CD4-positive, alpha-beta memory T cell (primary cell): ENCODE measurements around the gene PRX. TPM values are rescaled to one million over a fixed set of nuclear protein-coding genes. Genes with fewer than 3 reads are reported as not detected.
"Not testable (repeated sequence)": the region's sequence is repeated elsewhere in the genome, so short reads cannot be mapped to it uniquely, and the experiment has no call there.

Experiments used
- CTCF ChIA-PET: fragments of 350-600 bp; sonication (Branson Sonifier 250); formaldehyde crosslinking; loops from one replicate; lab custom pipeline; 2021; ENCODE audit warnings: inconsistent platforms; ENCODE audit not compliant: partially characterized antibody; lab: Charles Lee
- POLR2A ChIA-PET: fragments of 350-600 bp; sonication (Branson Sonifier 250); formaldehyde crosslinking; loops from one replicate; lab custom pipeline; 2021; ENCODE audit not compliant: partially characterized antibody; lab: Charles Lee
- DNase-seq, 5 donors: peaks; one replicate each; pipeline versions ENCODE4 v3.0.0 to v3.0.0-alpha.2; 2020 to 2022; ENCODE audit warnings: mixed read lengths in 1 of 5
- H3K27ac ChIP-seq: one replicate; pipeline ENCODE4 v1.7.0; 2013; ENCODE audit warnings: low read depth, low read length
- H3K27me3 ChIP-seq: 2 replicates; pipeline ENCODE4 v1.7.0; 2013; ENCODE audit warnings: mild to moderate bottlenecking, low read length, moderate library complexity; ENCODE audit not compliant: insufficient read depth
- H3K36me3 ChIP-seq: 2 replicates; pipeline ENCODE4 v1.7.0; 2013; ENCODE audit warnings: mild to moderate bottlenecking, low read length, moderate library complexity; ENCODE audit not compliant: insufficient read depth
- H3K4me1 ChIP-seq: 2 replicates; pipeline ENCODE4 v1.7.0; 2013; ENCODE audit warnings: mild to moderate bottlenecking, low read length, moderate library complexity; ENCODE audit not compliant: insufficient read depth
- H3K4me3 ChIP-seq, 2 donors: one replicate each; pipeline ENCODE4 v1.7.0; 2013; ENCODE audit warnings: low read length in 2 of 2, mild to moderate bottlenecking in 1 of 2
- H3K9me3 ChIP-seq, 2 donors: one replicate each; pipeline ENCODE4 v1.7.0; 2013; ENCODE audit warnings: low read length in 2 of 2, control low read depth in 1 of 2; ENCODE audit not compliant: control insufficient read depth in 1 of 2
- H3K27ac Mint-ChIP-seq, 7 donors: one replicate each; pipeline ENCODE4 v1.8.0; 2020 to 2021; ENCODE audit warnings: mixed read lengths in 7 of 7, mild to moderate bottlenecking in 6 of 7, inconsistent platforms in 3 of 7, moderate library complexity in 3 of 7
- H3K27me3 Mint-ChIP-seq, 2 donors: one replicate each; pipeline ENCODE4 v1.8.0; 2020 to 2021; ENCODE audit warnings: mixed read lengths in 2 of 2
- H3K36me3 Mint-ChIP-seq, 2 donors: one replicate each; pipeline ENCODE4 v1.8.0; 2020 to 2021; ENCODE audit warnings: mixed read lengths in 2 of 2, inconsistent platforms in 1 of 2, mild to moderate bottlenecking in 1 of 2
- H3K4me1 Mint-ChIP-seq, 4 donors: one replicate each; pipeline ENCODE4 v1.8.0; 2020 to 2021; ENCODE audit warnings: mixed read lengths in 4 of 4, mild to moderate bottlenecking in 1 of 4
- H3K4me3 Mint-ChIP-seq, 8 donors: one replicate each; pipeline ENCODE4 v1.8.0; 2020 to 2021; ENCODE audit warnings: mixed read lengths in 8 of 8, mild to moderate bottlenecking in 7 of 8, moderate library complexity in 6 of 8, inconsistent platforms in 3 of 8
- H3K9me3 Mint-ChIP-seq, 8 donors: one replicate each; pipeline ENCODE4 v1.8.0; 2020 to 2021; ENCODE audit warnings: mixed read lengths in 8 of 8, mild to moderate bottlenecking in 5 of 8, inconsistent platforms in 3 of 8, moderate library complexity in 1 of 8
- intact Hi-C: fragments of 100-400 bp; cut with micrococcal nuclease; formaldehyde crosslinking; loops from one replicate; pipeline ENCODE4 v1.15.1; 2023
- polyA plus RNA-seq, 2 donors: library from polyadenylated mRNA; unstranded; fragments of 300-500 nt; fragmentation: Illumina TruSeq; gene quantifications; one replicate each; pipeline ENCODE4 v1.2.3, GENCODE V29; 2021
- total RNA-seq, 2 experiments: library from RNA; stranded (reverse); gene quantifications; one replicate each; pipeline ENCODE4 v1.2.3, GENCODE V29; 2021

The PRX gene
- total and polyA plus RNA-seq, 4 experiments from 2014 or later: 0.23 to 3.4 (median 3.3) TPM; not detected in 1

DNA sequence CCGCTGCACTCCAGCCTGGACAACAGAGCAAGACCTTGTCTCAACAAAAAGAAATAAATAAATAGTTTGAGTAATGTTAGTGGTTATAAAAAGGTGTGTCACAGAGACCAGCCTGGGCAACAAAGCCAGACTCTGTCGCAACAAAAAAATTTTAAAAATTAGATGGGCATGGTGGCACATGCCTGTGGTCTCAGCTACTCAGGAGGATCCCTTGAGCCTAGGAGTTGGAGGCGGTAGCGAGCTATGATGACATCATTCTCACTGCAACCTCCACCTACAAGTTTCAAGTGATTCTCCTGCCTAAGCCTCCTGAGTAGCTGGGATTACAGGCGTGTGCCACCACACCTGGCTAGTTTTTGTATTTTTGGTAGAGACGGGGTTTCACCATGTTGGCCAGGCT is 40.8 kb upstream of the PRX start:
- H3K4me1 ChIP-seq, H3K36me3 ChIP-seq, H3K4me3 Mint-ChIP-seq, H3K36me3 Mint-ChIP-seq, H3K9me3 Mint-ChIP-seq, H3K27ac ChIP-seq, H3K9me3 ChIP-seq, DNase-seq, H3K27me3 Mint-ChIP-seq, H3K27me3 ChIP-seq, H3K4me3 ChIP-seq, H3K4me1 Mint-ChIP-seq, H3K27ac Mint-ChIP-seq, intact Hi-C loops: not testable (repeated sequence)
- ChIA-PET CTCF (interaction anchor here (0.9 to 7.3 kb wide), 2 partner anchors 11 to 34 kb away, joined by 3 to 45 read pairs; partner anchors contain the start of gene BLVRB), POLR2A (interaction anchor here (1.5 kb wide), 1 partner anchor 12 kb away, joined by 4 read pairs; the partner anchor contains the start of gene BLVRB)

DNA sequence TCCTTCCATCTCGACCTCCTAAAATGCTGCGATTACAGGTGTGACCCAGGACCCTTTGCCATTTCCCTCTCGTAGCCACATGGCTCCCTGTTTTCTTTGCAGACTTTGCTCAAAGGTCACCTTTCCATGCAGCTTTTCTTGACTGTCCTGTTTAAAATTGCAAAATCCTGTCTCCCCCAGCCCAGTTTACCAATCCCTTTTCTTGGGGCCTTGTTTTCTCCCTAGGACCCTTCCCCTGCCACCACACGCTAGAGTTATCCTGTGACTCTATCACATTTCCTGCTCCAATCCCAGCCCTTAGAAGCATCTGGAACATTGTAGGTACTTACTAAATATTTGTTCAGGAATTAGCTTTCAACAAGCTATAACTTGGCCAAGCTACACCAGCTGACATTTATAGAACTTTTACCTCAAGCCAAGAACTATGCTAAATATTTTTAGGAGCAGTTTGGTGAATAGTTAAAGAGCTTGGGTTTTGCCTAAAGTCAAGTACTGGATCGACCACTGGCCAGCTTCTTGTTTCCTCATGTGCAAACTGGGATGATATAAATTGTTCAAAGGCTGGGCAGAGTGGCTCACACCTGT is 40.1 kb upstream of the PRX start:
- H3K36me3 ChIP-seq: no peaks in the 10 kb centered on the region
- ChIA-PET CTCF (interaction anchor here (0.9 to 7.3 kb wide), 3 partner anchors 12 to 33 kb away, joined by 3 to 45 read pairs (median 7); partner anchors contain the start of gene BLVRB), POLR2A (interaction anchor here (1.5 kb wide), 1 partner anchor 13 kb away, joined by 4 read pairs; the partner anchor contains the start of gene BLVRB)
- H3K27me3 ChIP-seq: no peaks in the 10 kb centered on the region
- H3K9me3 Mint-ChIP-seq: no peaks in the 10 kb centered on the region
- no peak overlapping the region for H3K27ac Mint-ChIP-seq
- no peak overlapping the region for H3K4me3 Mint-ChIP-seq
- H3K27ac ChIP-seq: no peak overlapping the region
- DNase-seq: no peak
- no peaks in the 10 kb centered on the region for H3K4me1 ChIP-seq
- H3K4me1 Mint-ChIP-seq: peaks cover 0 to 1% (median 0%) of the 10 kb centered on the region in 4 donors
- no peaks in the 10 kb centered on the region for H3K9me3 ChIP-seq
- peaks cover 0 to 7% of the 10 kb centered on the region in 2 donors for H3K36me3 Mint-ChIP-seq
- no peak overlapping the region for H3K4me3 ChIP-seq
- intact Hi-C loops: no loop called here
- H3K27me3 Mint-ChIP-seq: no peaks in the 10 kb centered on the region

DNA sequence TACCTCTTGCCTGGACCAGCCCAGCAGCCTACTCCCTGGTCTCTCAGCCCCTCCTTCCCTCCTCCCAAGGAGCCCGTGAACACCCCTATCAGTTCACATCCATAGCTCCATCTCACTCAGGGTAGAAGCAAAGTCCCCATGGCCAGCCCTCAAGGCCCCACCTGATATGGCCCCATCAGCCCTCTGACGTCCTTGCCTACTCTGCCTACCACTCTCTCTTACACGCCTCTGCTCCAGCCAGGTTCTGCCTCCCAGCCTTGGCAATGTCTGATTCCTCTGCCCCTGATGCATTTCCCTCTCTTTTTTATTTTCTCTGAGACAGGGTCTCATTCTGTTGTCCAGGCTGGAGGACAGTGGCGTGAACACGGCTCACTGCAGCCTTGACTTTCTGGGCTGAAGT is 38.8 kb upstream of the PRX start:
- no peaks in the 10 kb centered on the region for H3K36me3 ChIP-seq
- ChIA-PET CTCF (interaction anchor here (1.8 to 7.3 kb wide), 2 partner anchors 13 to 32 kb away, joined by 7 to 45 read pairs; partner anchors contain the start of gene BLVRB), POLR2A (no interaction called here)
- peaks cover 0 to 7% of the 10 kb centered on the region in 2 donors for H3K36me3 Mint-ChIP-seq
- DNase-seq: no peak
- no peaks in the 10 kb centered on the region for H3K9me3 Mint-ChIP-seq
- intact Hi-C loops: no loop called here
- H3K27me3 Mint-ChIP-seq: no peaks in the 10 kb centered on the region
- peaks cover 0 to 1% (median 0%) of the 10 kb centered on the region in 4 donors for H3K4me1 Mint-ChIP-seq
- H3K27ac Mint-ChIP-seq: peak overlapping the region in 2 of 7 donors; percentile 29 to 57
- no peak overlapping the region for H3K4me3 ChIP-seq
- H3K4me1 ChIP-seq: no peaks in the 10 kb centered on the region
- no peak overlapping the region for H3K4me3 Mint-ChIP-seq
- H3K9me3 ChIP-seq: no peaks in the 10 kb centered on the region
- no peak overlapping the region for H3K27ac ChIP-seq
- H3K27me3 ChIP-seq: no peaks in the 10 kb centered on the region

DNA sequence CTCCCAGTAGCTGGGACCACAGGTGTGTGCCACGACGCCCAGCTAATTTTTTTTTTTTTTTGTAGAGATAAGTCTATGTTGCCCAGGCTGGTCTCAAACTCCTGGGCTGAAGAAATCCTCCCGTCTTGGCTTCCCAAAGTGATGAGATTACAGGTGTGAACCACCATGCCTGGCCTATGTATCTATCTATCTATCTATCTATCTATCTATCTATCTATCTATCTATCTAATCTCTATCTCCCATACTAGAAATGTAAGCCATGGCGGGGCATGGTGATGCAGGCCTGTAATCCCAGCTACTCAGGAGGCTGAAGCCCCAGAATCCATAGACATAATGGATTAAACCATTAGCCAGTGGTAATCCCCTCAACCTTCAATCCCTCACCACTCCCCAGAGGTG is 37.5 kb upstream of the PRX start:
- H3K9me3 ChIP-seq: no peaks in the 10 kb centered on the region
- Mint-ChIP-seq H3K27me3 (no peaks in the 10 kb centered on the region), H3K4me1 (peaks cover 0 to 1% (median under 1%) of the 10 kb centered on the region in 4 donors), H3K27ac (peak overlapping the region in 1 of 7 donors; percentile 66), H3K9me3 (no peaks in the 10 kb centered on the region), H3K36me3 (peaks cover 0 to 7% of the 10 kb centered on the region in 2 donors), H3K4me3 (no peak overlapping the region)
- ChIA-PET POLR2A (no interaction called here), CTCF (interaction anchor here (1.4 to 7.3 kb wide), 2 partner anchors 14 to 30 kb away, joined by 4 to 45 read pairs; partner anchors contain the start of gene BLVRB)
- intact Hi-C loops: no loop called here
- no peaks in the 10 kb centered on the region for H3K27me3 ChIP-seq
- no peak overlapping the region for H3K4me3 ChIP-seq
- no peak overlapping the region for H3K27ac ChIP-seq
- DNase-seq: no peak
- no peaks in the 10 kb centered on the region for H3K36me3 ChIP-seq
- no peaks in the 10 kb centered on the region for H3K4me1 ChIP-seq

DNA sequence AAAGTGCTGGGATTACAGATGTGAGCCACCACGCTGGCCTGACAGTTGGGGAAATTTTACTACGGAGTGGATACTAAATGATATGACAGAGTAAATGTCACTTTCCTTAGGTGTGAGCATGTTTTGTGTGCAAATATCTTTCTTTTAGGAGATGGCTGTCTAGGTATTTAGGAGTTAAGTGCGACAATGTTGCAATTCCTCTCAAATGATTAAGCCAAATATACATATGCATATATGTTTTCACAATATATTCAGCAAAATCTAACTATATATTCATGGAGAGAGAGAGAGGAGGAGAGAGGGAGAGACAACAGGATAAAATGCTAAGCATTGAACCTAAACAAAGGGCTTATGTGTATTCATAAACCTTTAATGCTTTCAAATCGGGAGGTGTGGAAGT is 36.3 kb upstream of the PRX start:
- no peaks in the 10 kb centered on the region for H3K27me3 ChIP-seq
- intact Hi-C loops: no loop called here
- ChIA-PET CTCF (no interaction called here), POLR2A (no interaction called here)
- no peak overlapping the region for H3K4me3 ChIP-seq
- H3K4me1 ChIP-seq: no peaks in the 10 kb centered on the region
- Mint-ChIP-seq H3K9me3 (no peaks in the 10 kb centered on the region), H3K36me3 (peaks cover 0 to 7% of the 10 kb centered on the region in 2 donors), H3K4me1 (peaks cover 4 to 8% (median 6%) of the 10 kb centered on the region in 4 donors), H3K27ac (no peak overlapping the region), H3K27me3 (no peaks in the 10 kb centered on the region), H3K4me3 (no peak overlapping the region)
- no peak overlapping the region for H3K27ac ChIP-seq
- no peaks in the 10 kb centered on the region for H3K9me3 ChIP-seq
- no peaks in the 10 kb centered on the region for H3K36me3 ChIP-seq
- no peak for DNase-seq

DNA sequence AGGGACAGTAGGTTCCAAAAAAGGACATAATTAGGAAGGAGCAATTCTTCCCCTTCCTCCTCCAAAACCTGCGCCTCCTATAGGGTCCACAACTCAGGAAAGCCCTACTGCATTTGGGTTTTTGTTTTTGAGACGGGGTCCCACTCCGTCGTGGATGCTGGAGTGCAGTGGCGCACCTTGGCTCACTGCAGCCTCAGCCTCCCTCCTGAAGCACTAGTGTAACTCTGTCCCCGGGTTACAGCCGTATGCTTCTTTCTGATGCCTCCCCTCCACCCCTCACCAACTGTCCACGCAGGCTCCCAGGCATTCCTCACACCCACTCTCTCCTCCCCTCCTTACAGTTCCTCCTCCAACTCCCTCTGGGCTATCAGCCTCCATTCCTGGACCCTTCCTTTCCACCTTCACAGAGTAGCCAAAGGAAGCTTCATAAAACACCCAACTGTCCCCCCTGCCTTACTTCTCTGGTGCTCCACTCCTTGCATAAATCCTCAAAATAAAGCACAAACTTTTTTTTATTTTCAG is 33.1 kb upstream of the PRX start:
- Histone ChIP-seq H3K9me3 (no peaks in the 10 kb centered on the region), H3K27me3 (no peaks in the 10 kb centered on the region), H3K4me3 (no peak overlapping the region), H3K27ac (no peak overlapping the region), H3K36me3 (peaks cover 3% of the 10 kb centered on the region), H3K4me1 (peaks cover 11% of the 10 kb centered on the region)
- H3K4me3 Mint-ChIP-seq: peak overlapping the region in 5 of 8 donors; percentile 8 to 63 (median 42)
- CTCF ChIA-PET: no interaction called here
- no peaks in the 10 kb centered on the region for H3K27me3 Mint-ChIP-seq
- DNase-seq: no peak
- peak overlapping the region in 5 of 7 donors; percentile 25 to 85 (median 57) for H3K27ac Mint-ChIP-seq
- intact Hi-C loops: no loop called here
- H3K9me3 Mint-ChIP-seq: no peaks in the 10 kb centered on the region
- peaks cover 3 to 14% of the 10 kb centered on the region in 2 donors for H3K36me3 Mint-ChIP-seq
- peaks cover 12 to 21% (median 16%) of the 10 kb centered on the region in 4 donors for H3K4me1 Mint-ChIP-seq
- POLR2A ChIA-PET: interaction anchor here (1.1 to 1.6 kb wide), 2 partner anchors 19 to 26 kb away, joined by 3 to 7 read pairs; partner anchors contain the start of gene BLVRB

DNA sequence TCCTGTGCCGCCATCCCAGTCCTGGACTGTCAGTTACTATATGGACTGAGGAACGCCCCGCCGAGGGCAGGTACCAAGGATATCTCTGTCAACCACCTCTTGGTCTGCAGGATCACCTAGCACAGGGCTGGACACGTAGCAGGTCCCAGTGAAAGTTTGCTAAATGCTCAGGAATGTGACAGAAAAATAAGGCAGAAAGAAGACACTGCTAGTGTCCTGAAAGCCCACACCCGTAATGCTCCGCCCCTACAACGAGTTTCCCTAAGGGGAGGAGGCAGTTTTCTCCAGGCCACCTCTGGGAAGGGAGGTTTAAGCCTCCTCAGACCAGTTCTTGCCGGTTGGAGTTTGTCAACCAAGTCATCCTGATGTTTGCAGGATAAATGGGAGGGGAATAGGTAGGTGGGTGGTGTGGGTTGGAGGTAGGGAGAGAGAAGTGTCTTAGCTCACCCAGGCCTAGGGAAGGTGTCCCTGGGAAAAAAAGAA is 32.6 kb upstream of the PRX start:
- intact Hi-C loops: loop anchor here (2.0 kb wide), 1 partner anchor 159 kb away; no protein-coding TSS in a partner anchor
- Mint-ChIP-seq H3K36me3 (peaks cover 3 to 18% of the 10 kb centered on the region in 2 donors), H3K4me1 (peaks cover 12 to 21% (median 17%) of the 10 kb centered on the region in 4 donors), H3K4me3 (peak overlapping the region; percentile 20 to 68 (median 50)), H3K27ac (peak overlapping the region in 5 of 7 donors; percentile 36 to 85 (median 68)), H3K27me3 (no peaks in the 10 kb centered on the region), H3K9me3 (no peaks in the 10 kb centered on the region)
- POLR2A ChIA-PET: interaction anchor here (1.1 to 8.9 kb wide), 2 partner anchors 20 to 22 kb away, joined by 3 to 227 read pairs; partner anchors contain the start of genes BLVRB and SERTAD1
- no peaks in the 10 kb centered on the region for H3K27me3 ChIP-seq
- no peaks in the 10 kb centered on the region for H3K9me3 ChIP-seq
- CTCF ChIA-PET: no interaction called here
- H3K27ac ChIP-seq: no peak overlapping the region
- no peak overlapping the region for H3K4me3 ChIP-seq
- H3K4me1 ChIP-seq: peaks cover 11% of the 10 kb centered on the region
- H3K36me3 ChIP-seq: peaks cover 8% of the 10 kb centered on the region
- no peak for DNase-seq
